GM12878 (cell line): ENCODE results near the gene ZKSCAN5. TPM values are rescaled to one million over a fixed set of nuclear protein-coding genes. Genes with fewer than 3 reads are reported as not detected.

Source experiments
- ATF7 ChIP-seq: fragments of 450-650 bp; IDR thresholded peaks from 2 replicates; pipeline ENCODE4 v1.6.1; 2016; ENCODE audit warnings: low read depth, mild to moderate bottlenecking
- BACH1 ChIP-seq: fragments of 450-650 bp; IDR thresholded peaks from 2 replicates; pipeline ENCODE4 v1.6.1; 2017; ENCODE audit warnings: mild to moderate bottlenecking, borderline replicate concordance
- CUX1 ChIP-seq: IDR thresholded peaks from 2 replicates; pipeline ENCODE4 v1.6.1; 2012; ENCODE audit warnings: improper control_type of control experiment, low read depth, low read length; ENCODE audit not compliant: insufficient replicate concordance
- EGR1 ChIP-seq, 2 experiments: IDR thresholded peaks; 1 replicate in 1 of 2; 2 replicates in 1 of 2; pipeline ENCODE4 v1.6.1; 2011 to 2012; ENCODE audit warnings: low read depth in 2 of 2, low read length in 2 of 2, borderline replicate concordance in 1 of 2, mild to moderate bottlenecking in 1 of 2, moderate library complexity in 1 of 2
- GATAD2B ChIP-seq: fragments of 450-650 bp; conservative IDR thresholded peaks from 2 replicates; pipeline ENCODE4 v1.6.1; 2017; ENCODE audit warnings: low read depth, mild to moderate bottlenecking, moderate library complexity
- IKZF2 ChIP-seq, 2 experiments: fragments of 450-650 bp; IDR thresholded peaks; 2 replicates each; pipeline ENCODE4 v1.6.1; 2017; ENCODE audit warnings: mild to moderate bottlenecking in 2 of 2, moderate library complexity in 2 of 2
- POLR2A ChIP-seq: IDR thresholded peaks from 2 replicates; pipeline ENCODE4 v1.6.1; 2011; ENCODE audit warnings: low read depth, mild to moderate bottlenecking, low read length
- POLR2AphosphoS5 ChIP-seq: IDR thresholded peaks from 2 replicates; pipeline ENCODE4 v1.6.1; 2011; ENCODE audit warnings: mild to moderate bottlenecking, low read length, inconsistent platforms
- SMAD1 ChIP-seq: fragments of 450-650 bp; IDR thresholded peaks from 2 replicates; pipeline ENCODE4 v1.6.1; 2018; ENCODE audit warnings: mild to moderate bottlenecking, low read depth; ENCODE audit not compliant: partially characterized antibody
- STAT3 ChIP-seq: IDR thresholded peaks from 2 replicates; pipeline ENCODE4 v1.6.1; 2011; ENCODE audit warnings: low read depth, low read length, improper control_type of control experiment
- TAF1 ChIP-seq: IDR thresholded peaks from 2 replicates; pipeline ENCODE4 v1.6.1; 2011; ENCODE audit warnings: mild to moderate bottlenecking, low read depth, low read length, borderline replicate concordance
- TARDBP ChIP-seq: IDR thresholded peaks from 2 replicates; pipeline ENCODE4 v1.6.1; 2016; ENCODE audit warnings: borderline replicate concordance
- TCF12 ChIP-seq: IDR thresholded peaks from 2 replicates; pipeline ENCODE4 v1.6.1; 2011; ENCODE audit warnings: low read depth, mild to moderate bottlenecking, low read length
- YY1 ChIP-seq: IDR thresholded peaks from 2 replicates; pipeline ENCODE4 v1.6.1; 2011; ENCODE audit warnings: low read depth, mild to moderate bottlenecking, low read length
- ZNF687 ChIP-seq: fragments of 450-650 bp; IDR thresholded peaks from 2 replicates; pipeline ENCODE4 v1.6.1; 2017; ENCODE audit warnings: mild to moderate bottlenecking, moderate library complexity
- polyA plus RNA-seq, 11 experiments: library from polyadenylated mRNA; depleted of rRNA in 4 of 11; unstranded in 6 of 11; stranded (reverse) in 5 of 11; fragments of >200 nt; fragmentation: Nextera tagmentation in 4 of 11; fragmentation: Illumina TruSeq in 1 of 11; extraction: Ambion mirVana in 4 of 11; extraction: Trizol in 1 of 11; gene quantifications; 1 replicate in 1 of 11; 2 replicates in 10 of 11; pipeline versions ENCODE4 v1.2.1 to v1.2.3, GENCODE V29; 2011 to 2016; ENCODE audit warnings: inconsistent platforms in 2 of 11, missing spikeins in 2 of 11, low read depth in 1 of 11
- total RNA-seq, 4 experiments: library from RNA; depleted of rRNA in 3 of 4; stranded (reverse); fragments of >200 nt in 3 of 4; fragmentation: Illumina TruSeq in 1 of 4; extraction: Trizol in 1 of 4; gene quantifications; 2 replicates each; pipeline versions ENCODE4 v1.2.1 to v1.2.3, GENCODE V29; 2013 to 2021
- TF ChIP-seq, protein P1 (sequence below): fragments of 450-650 bp; IDR thresholded peaks from 2 replicates; pipeline ENCODE4 v1.6.1; 2017; ENCODE audit warnings: antibody characterized with exemption, mild to moderate bottlenecking, moderate library complexity
- TF ChIP-seq, protein P2 (sequence below): fragments of 450-650 bp; IDR thresholded peaks from 2 replicates; pipeline ENCODE4 v1.6.1; 2016; ENCODE audit warnings: mild to moderate bottlenecking

The ZKSCAN5 gene
- total and polyA plus RNA-seq, 10 of the 15 experiments (the other 5 are each of a cell fraction or from before 2014, with no cell fraction given): 2.5 to 10.1 (median 7.7) TPM

GRCh38 chr7:99504603-99505323, at the start of gene ZKSCAN5 (continued):
- 0 out of 2 replicates have a peak, but pooled peaks have one; percentile 45 for TF ChIP-seq GATAD2B
- TF ChIP-seq, protein P1, sequence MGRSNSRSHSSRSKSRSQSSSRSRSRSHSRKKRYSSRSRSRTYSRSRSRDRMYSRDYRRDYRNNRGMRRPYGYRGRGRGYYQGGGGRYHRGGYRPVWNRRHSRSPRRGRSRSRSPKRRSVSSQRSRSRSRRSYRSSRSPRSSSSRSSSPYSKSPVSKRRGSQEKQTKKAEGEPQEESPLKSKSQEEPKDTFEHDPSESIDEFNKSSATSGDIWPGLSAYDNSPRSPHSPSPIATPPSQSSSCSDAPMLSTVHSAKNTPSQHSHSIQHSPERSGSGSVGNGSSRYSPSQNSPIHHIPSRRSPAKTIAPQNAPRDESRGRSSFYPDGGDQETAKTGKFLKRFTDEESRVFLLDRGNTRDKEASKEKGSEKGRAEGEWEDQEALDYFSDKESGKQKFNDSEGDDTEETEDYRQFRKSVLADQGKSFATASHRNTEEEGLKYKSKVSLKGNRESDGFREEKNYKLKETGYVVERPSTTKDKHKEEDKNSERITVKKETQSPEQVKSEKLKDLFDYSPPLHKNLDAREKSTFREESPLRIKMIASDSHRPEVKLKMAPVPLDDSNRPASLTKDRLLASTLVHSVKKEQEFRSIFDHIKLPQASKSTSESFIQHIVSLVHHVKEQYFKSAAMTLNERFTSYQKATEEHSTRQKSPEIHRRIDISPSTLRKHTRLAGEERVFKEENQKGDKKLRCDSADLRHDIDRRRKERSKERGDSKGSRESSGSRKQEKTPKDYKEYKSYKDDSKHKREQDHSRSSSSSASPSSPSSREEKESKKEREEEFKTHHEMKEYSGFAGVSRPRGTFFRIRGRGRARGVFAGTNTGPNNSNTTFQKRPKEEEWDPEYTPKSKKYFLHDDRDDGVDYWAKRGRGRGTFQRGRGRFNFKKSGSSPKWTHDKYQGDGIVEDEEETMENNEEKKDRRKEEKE: no peak
- TF ChIP-seq ATF7: peak; percentile 83
- peak; percentile 83 for TF ChIP-seq YY1
- TF ChIP-seq TCF12: peak; percentile 81
- TF ChIP-seq, protein P2, sequence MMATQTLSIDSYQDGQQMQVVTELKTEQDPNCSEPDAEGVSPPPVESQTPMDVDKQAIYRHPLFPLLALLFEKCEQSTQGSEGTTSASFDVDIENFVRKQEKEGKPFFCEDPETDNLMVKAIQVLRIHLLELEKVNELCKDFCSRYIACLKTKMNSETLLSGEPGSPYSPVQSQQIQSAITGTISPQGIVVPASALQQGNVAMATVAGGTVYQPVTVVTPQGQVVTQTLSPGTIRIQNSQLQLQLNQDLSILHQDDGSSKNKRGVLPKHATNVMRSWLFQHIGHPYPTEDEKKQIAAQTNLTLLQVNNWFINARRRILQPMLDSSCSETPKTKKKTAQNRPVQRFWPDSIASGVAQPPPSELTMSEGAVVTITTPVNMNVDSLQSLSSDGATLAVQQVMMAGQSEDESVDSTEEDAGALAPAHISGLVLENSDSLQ: peak; percentile 44
- no peak for TF ChIP-seq CUX1
- peak; percentile 96 for TF ChIP-seq POLR2AphosphoS5
- no peak for TF ChIP-seq STAT3
- TF ChIP-seq BACH1: peak; percentile 48; the same call in 1 of the 2 replicates
- TF ChIP-seq IKZF2 (IDR thresholded peaks at IDR 0.05): peak; percentile 58 to 60; a peak in 3 of 4 replicates
- peak; percentile 84 for TF ChIP-seq SMAD1
- no peak for TF ChIP-seq ZNF687
- TF ChIP-seq TAF1: peak; percentile 98
- peak in 1 of 2 experiments; percentile 86; a peak in 2 of 3 replicates for TF ChIP-seq EGR1 (IDR thresholded peaks at IDR 0.05; ENCODE audit: borderline replicate concordance in 1 of 2, low read depth in 2 of 2, low read length in 2 of 2)
- peak; percentile 94 for TF ChIP-seq POLR2A
- TF ChIP-seq TARDBP: 0 out of 2 replicates have a peak, but pooled peaks have one; percentile 18
